GM12801 (cell line): Measurements from ENCODE around the gene AFAP1.

Experiments used
- TF ChIP-seq, protein P1 (sequence below): IDR thresholded peaks from one replicate; pipeline ENCODE4 v1.5.1; 2011; ENCODE audit warnings: control low read depth; ENCODE audit not compliant: insufficient read length; ENCODE audit errors: extremely low read depth

Gene AFAP1

DNA sequence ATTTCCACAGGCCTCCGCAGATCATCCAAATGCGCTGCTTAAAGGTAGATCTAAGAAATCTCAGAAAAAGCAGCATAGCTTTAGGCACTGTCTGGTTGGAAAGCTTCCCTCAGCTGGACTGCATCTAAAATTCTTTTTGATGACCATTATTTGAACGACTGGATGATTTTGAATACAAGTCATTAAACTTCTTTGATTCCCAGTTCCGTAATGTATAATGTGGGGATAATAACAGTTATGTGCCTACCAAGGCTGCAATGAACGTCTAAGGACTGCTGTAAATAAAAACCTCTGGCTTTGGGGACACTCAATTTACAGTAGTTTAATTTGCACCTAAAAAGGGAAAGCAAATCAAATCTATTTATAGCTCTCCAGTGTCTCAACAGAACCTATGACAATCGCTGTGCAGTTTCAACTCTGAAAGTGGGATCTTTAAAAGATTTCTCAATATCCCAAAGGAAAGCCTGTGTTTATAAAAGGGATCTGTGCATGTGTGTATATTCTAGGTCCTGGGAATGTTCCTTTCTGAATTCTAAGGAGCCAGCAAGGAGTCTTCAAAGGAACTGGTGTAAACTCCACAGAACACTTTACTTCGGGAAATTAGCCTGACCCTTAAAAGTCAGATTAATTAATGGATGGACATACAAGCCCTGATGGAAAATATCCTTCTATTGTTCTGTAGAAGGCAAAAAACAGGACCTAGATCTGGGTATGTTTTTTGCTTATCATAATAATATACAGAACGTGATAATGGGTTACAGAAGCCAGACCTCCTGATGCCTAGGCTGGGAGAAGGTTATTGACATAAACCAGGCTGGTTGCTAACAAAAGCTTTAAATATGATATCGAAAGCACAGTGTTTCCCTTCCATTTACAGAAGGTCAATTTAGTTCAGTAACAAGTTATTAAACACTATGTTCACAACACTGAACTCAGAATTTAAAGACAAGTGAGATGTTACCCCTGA is 53.4 kb downstream of the AFAP1 start:
- TF ChIP-seq, protein P1, sequence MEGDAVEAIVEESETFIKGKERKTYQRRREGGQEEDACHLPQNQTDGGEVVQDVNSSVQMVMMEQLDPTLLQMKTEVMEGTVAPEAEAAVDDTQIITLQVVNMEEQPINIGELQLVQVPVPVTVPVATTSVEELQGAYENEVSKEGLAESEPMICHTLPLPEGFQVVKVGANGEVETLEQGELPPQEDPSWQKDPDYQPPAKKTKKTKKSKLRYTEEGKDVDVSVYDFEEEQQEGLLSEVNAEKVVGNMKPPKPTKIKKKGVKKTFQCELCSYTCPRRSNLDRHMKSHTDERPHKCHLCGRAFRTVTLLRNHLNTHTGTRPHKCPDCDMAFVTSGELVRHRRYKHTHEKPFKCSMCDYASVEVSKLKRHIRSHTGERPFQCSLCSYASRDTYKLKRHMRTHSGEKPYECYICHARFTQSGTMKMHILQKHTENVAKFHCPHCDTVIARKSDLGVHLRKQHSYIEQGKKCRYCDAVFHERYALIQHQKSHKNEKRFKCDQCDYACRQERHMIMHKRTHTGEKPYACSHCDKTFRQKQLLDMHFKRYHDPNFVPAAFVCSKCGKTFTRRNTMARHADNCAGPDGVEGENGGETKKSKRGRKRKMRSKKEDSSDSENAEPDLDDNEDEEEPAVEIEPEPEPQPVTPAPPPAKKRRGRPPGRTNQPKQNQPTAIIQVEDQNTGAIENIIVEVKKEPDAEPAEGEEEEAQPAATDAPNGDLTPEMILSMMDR = no peak

DNA sequence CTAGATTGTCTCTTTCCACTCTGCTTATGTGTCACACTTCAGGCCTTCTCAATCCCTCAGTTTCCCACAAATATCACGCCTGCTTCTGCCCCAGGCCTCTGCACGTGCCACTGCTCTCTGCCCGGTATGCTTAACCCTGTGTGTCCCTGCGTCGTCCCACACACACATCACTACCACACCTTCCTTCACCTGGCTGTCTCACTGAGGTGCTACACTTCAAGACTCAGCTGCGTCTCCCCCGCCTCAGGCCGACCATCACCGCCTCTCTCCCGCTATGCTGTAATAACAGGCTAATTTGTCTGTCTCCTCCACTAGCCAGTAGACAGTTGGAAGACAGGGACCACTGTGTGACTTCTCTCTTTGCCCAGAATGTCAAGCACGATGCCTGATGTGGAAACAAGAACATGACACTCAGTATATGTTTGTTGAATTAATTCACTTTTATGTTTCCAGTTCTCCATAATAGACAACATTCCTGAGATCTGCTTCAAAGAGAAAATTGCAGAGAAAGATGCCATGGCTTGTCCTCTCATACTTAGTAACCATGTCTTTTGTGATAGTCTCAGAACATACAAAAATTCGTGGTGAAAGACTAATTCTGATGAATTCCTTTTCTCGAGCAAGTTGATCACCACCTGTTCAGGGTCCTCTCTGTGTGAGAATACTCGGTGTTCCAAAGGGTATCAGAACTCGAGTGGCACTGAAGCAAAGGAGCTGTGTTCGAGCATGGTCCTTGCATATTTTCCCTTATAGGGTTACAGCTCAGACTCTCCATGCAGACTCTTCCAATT is 54.2 kb downstream of the AFAP1 start:
- TF ChIP-seq, protein P1 = no peak

DNA sequence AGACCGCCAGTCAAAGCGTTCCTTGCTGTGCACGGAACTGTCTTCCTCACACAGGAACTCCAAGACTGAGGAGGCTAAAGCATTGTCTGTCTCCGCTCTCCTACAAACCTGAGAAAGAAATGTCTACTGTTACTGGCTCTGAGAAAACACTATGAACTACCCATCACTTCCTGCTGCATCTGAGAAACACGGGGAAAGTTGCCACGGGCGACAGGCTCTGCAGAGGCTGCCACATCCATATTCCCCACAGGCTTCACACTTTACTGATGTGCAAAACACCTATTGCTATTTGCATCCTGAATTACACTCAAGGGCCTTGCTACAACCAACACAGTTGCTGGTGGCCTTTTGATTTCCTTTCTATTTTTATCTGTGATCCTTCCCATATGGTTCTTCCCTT is 59.0 kb downstream of the AFAP1 start:
- TF ChIP-seq, protein P1 = no peak

DNA sequence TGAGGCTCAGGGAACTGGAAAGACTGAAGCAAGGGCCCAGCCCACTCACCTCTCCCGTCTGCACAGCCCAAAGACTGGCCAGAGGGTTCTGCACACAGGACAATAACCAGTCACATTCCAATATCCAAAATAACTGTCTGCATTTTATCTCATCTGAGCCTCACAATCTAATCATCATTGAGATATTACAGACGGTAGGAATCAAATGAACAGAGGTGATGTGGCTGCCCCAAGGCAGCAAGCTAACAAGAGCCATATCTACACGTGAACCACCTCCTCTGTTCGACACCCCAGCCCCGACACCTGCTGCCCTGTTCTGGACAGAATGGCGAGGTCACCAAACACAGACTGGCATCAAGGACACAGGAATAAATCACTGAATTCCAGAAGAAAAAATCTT is 60.5 kb downstream of the AFAP1 start:
- TF ChIP-seq, protein P1 = no peak

DNA sequence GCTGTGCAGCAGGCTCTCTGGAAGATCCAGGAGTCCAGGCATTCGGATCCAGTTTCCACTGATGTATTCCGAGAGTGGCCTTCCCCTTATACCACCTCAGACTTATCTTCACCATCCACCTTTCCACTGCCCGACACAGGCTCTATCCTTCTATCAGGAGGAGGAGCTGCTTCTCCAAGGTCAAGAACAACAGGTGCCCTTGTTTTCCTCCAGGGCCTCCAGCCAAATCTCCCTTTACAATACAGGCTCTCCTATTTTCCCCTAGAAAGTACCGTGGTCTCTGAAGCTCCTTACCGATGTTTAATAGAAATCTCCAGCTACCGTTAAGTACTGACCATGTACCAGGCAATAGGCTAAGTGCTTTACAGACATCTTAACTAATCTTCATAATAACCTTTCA is 61.3 kb downstream of the AFAP1 start:
- TF ChIP-seq, protein P1 = no peak

DNA sequence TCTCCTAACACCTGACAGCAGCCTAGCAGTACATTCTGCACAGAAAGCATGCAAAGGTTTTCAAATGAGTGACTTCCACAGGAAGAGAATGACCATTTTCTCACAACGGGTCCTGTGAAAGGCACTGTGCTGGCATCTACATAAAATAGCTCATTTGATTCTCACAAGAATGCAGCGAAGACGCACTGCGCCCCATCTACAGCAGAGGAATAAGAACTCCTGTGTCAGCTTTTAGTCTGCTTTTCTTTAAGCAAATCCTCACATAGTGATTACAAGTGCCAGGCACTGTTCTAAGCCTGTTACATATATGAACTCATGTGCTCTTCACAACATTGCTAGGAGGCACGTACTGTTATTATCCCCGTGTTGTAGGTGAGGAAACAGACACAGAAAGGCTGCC is 62.5 kb downstream of the AFAP1 start:
- TF ChIP-seq, protein P1 = no peak

DNA sequence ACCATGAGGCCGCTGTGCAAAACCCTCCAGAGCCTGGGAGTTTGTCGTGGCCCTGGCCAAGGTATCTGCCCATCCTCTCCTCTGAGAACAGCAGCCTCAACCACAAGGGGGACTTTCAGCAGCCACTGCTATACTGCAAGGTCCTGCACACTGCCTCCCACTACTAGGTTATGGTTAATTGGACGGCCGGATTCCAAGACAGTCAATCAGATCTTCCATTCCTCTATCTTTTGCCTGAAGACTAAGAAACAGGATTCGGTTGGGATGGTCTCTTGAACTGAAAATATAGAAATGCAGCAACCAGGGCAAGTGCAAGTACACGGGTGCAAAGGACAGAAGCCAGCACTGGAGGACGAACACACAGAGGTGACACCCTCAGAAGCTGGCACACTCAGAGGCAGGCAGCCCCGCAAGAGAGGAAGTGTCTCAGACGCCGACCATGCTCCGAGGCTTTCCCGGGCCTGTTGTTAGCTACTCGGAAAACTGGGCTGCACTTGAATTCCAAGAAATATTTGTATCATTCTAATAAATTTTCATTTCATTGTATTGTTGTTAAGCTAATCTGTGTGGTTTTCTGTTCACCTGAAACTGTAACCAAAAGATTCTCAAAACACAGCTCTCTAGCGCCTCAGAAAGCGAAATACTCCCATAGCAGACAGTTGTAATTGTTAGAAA is 63.3 kb downstream of the AFAP1 start:
- TF ChIP-seq, protein P1 = no peak
